NCI-H1417 treated with DMSO at 0.1 percent for 48 hours (cell line): Measurements from ENCODE around the gene RFX7.

Experiments
- DNase-seq: peaks from one replicate; lab custom pipeline; 2025; lab: John Stamatoyannopoulos, UW

RFX7 gene

GRCh38 chr15:56045068-56045748, 198.5 kb downstream of the RFX7 start:
- DNase-seq = no peak

GRCh38 chr15:56042982-56043980, 200.4 kb downstream of the RFX7 start:
- DNase-seq = no peak

- no peak for DNase-seq
These were observed 201.2 kb downstream of the RFX7 start for GRCh38 chr15:56042498-56042897.

DNA sequence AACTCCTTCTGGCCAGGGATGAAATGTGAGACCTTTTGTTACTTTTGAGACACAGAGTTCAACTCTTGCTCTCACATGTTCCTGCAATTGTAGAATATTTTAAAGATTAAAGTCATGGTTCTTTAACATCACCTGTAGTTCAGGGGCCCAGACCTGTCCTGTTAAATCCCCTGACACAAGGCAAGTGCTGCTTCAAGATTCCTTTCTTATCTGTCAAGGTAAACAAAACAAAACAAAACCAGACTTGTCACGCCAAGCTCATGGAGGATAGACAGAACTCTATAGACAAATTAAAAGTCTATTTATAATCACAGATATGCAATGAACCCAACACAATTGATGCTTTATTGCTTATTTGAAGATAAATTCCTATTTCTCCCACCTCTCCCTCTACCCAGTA, 201.6 kb downstream of the RFX7 start:
- DNase-seq = no peak

DNA sequence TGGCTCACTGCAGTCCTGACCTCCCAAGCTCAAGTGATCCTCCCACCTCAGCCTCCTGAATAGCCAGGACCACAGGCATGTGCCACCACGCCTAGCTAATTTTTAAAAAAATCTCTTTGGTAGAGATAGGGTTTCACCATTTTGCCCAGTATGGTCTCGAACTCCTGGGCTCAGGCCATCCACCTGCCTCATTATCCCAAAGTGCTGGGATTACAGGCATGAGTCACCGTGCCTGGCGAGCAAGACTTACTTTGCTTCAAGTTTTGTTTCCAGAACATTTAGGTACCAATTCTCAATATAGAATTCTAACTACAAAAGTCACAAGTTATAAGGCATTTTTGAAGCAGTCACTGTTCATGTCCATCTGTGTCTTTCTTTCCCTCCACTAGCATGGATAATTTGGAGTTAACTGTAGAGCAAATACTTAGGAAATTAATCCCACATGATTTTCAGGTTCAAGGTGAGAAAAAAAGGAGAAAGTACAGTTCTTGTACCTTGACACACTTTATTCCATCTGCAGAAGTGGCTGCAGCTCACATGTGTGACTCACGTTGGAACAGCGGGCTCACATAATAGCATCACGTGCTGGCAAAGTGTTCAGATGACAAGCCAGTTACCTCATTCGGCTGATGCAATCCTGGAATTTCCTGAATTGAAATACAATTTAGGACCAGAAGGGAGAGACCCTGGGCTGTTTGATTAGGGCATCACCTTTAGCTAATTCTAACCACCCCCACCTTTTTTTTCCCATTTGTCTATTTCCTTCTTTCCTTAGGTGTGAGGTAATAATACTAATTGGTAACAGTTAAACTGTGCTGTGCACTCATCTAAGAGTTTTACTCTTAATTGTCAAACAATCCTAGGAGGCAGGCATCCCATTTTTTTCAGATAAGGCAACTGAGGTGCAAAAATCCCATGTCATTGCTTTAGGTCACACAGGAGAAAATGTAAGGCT, 203.3 kb downstream of the RFX7 start:
- DNase-seq = peak; percentile 31

DNA sequence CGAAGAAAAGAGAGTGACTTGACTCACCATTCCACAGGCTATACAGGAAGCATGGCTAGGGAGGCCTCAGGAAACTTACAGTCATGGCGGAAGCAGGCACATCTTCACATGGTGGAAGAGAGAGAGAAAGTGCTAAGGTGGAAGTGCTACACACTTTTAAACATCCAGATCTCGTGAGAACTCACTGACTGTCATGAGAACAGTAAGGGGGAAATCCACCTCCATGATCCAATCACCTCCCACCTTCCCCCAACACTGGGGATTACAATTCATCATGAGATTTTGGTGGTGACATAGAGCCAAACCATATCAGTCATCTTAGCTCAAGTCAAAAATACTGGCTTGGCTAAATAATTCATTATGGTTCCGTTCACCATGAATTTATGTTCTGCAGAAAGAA, 205.0 kb downstream of the RFX7 start:
- DNase-seq = no peak

- DNase-seq = no peak
These were observed 205.7 kb downstream of the RFX7 start for GRCh38 chr15:56038015-56038414.
